Measurements from ENCODE around the gene STX12. TPM values are rescaled to one million over a fixed set of nuclear protein-coding genes. Genes with fewer than 3 reads are reported as not detected.
"Not testable (repeated sequence)": the region's sequence is repeated elsewhere in the genome, so short reads cannot be mapped to it uniquely, and the experiment has no call there.

The STX12 gene
- polyA plus RNA-seq, 1 donor from 2014 or later: 16.0 TPM

- Mint-ChIP-seq H3K27me3 (no peaks in the 10 kb centered on the region), H3K27ac (peak within 1 kb of the TSS; percentile 95 to 96 (median 95)), H3K36me3 (no peaks in the 10 kb centered on the region), H3K9me3 (no peaks in the 10 kb centered on the region), H3K4me1 (peaks cover 13 to 24% (median 22%) of the 10 kb centered on the region in 3 donors), H3K4me3 (peak within 1 kb of the TSS; percentile 94 to 98 (median 97))
Observed at GRCh38 chr1:27830621-27831440, 57.8 kb downstream of the STX12 start, which contains the start of gene PPP1R8. Gene PPP1R8, plus strand, starts transcription at chr1:27830782. Its CDS starts 54 bp downstream, at chr1:27830836.

- H3K4me3 Mint-ChIP-seq: peak overlapping the region; percentile 94 to 98 (median 97)
- no peaks in the 10 kb centered on the region for H3K36me3 Mint-ChIP-seq
- H3K9me3 Mint-ChIP-seq: no peaks in the 10 kb centered on the region
- peaks cover 16 to 27% (median 26%) of the 10 kb centered on the region in 3 donors for H3K4me1 Mint-ChIP-seq
- no peaks in the 10 kb centered on the region for H3K27me3 Mint-ChIP-seq
- H3K27ac Mint-ChIP-seq: peak overlapping the region; percentile 95 to 96 (median 95)
Observed at GRCh38 chr1:27831568-27832410, 58.8 kb downstream of the STX12 start.

DNA sequence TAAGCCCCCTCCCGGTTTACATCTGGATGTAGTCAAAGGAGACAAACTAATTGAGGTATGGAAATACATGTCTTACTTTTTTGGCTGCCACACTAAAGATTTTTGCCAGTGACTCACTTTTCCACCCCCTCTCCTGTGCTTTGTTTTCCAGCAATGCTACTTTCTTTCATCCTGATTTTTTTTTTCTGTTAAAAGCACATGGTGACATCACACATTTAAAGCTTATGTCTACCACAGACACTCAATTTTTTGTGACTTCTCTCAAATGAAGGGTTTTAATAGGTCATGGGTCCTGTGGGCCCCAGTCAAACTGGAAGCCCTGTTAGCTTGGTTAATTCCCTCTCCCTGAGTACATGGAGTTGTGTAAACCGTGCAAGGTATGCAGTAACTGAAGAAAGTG, 59.7 kb downstream of the STX12 start:
- H3K4me3 Mint-ChIP-seq: peak overlapping the region in 2 of 4 donors; percentile 39 to 98

GRCh38 chr1:27833470-27833869, 60.5 kb downstream of the STX12 start:
- Mint-ChIP-seq H3K27ac (no peak overlapping the region), H3K36me3 (no peaks in the 10 kb centered on the region), H3K4me1 (peaks cover 16 to 27% (median 26%) of the 10 kb centered on the region in 3 donors), H3K4me3 (no peak overlapping the region), H3K9me3 (no peaks in the 10 kb centered on the region), H3K27me3 (no peaks in the 10 kb centered on the region)

More for the DNA sequence above, 59.7 kb downstream of the STX12 start:
- Mint-ChIP-seq H3K27ac (peak overlapping the region in 2 of 3 donors; percentile 74 to 95), H3K4me1 (peaks cover 16 to 27% (median 26%) of the 10 kb centered on the region in 3 donors), H3K27me3 (no peaks in the 10 kb centered on the region), H3K9me3 (no peaks in the 10 kb centered on the region), H3K36me3 (no peaks in the 10 kb centered on the region)

GRCh38 chr1:27835046-27835445, 62.0 kb downstream of the STX12 start:
- Mint-ChIP-seq H3K4me1 (peaks cover 18 to 27% (median 24%) of the 10 kb centered on the region in 3 donors), H3K9me3 (no peaks in the 10 kb centered on the region), H3K4me3 (peak overlapping the region in 1 of 4 donors; percentile 7), H3K27ac (no peak overlapping the region), H3K27me3 (no peaks in the 10 kb centered on the region), H3K36me3 (no peaks in the 10 kb centered on the region)

DNA sequence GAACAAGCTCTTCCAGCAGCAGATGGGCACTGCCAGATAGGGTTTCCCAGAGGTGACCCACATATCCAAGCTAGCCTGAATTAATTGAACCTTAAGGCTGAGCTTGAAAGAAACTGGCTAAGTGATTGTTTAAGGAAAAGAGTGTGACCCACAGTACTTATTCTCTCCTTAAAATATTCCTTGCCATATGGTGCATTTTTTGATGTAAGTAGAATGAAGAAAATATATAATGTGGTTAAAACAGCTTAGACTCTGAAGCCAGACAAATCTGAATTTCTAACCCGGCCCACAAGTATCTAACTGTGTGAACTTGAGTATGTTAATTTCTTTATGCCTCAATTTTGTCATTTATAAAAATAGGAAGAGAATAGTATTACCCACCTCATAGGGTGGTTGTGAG, 62.5 kb downstream of the STX12 start:
- Mint-ChIP-seq H3K4me3 (peak overlapping the region in 1 of 4 donors; percentile 7), H3K36me3 (no peaks in the 10 kb centered on the region)

DNA sequence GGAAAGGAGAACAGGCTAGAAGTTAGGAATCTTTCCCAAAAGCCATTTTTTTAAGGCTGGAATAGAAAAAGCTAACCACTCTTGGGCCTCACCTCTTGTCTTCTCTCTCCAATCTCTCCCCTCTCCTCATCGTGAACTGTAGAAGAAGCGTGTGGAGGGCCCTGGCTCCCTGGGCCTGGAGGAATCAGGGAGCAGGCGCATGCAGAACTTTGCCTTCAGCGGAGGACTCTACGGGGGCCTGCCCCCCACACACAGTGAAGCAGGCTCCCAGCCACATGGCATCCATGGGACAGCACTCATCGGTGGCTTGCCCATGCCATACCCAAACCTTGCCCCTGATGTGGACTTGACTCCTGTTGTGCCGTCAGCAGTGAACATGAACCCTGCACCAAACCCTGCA, 76.9 kb downstream of the STX12 start:
- Mint-ChIP-seq H3K4me3 (peak overlapping the region in 1 of 4 donors; percentile 39), H3K27me3 (no peaks in the 10 kb centered on the region), H3K4me1 (no peaks in the 10 kb centered on the region), H3K36me3 (peaks cover 1% of the 10 kb centered on the region), H3K9me3 (no peaks in the 10 kb centered on the region), H3K27ac (no peak overlapping the region)

More for the DNA sequence above, 62.5 kb downstream of the STX12 start:
- Mint-ChIP-seq H3K9me3 (no peaks in the 10 kb centered on the region), H3K27ac (no peak overlapping the region), H3K4me1 (peaks cover 18 to 26% (median 24%) of the 10 kb centered on the region in 3 donors), H3K27me3 (no peaks in the 10 kb centered on the region)

DNA sequence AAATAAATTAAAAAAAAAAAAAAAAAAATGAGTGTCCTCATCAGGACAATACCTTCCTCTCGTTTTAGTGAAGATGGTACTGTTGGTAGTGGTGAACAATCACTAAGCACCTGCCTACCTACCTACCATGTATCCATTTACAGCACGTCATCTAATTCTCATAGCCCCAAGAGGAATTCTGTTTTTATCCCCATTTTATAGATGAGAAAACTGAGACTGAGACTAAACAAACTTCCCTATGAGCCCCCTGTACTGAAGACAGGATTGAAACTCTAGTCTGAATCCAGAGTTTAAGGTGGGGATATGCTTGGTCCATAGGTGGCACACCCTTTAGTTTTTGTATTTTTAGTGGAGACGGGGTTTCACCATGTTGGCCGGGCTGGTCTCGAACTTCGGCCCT, 82.1 kb downstream of the STX12 start:
- no peak overlapping the region for H3K4me3 Mint-ChIP-seq
- H3K36me3 Mint-ChIP-seq: no peaks in the 10 kb centered on the region
- H3K4me1 Mint-ChIP-seq: peaks cover 3 to 8% (median 5%) of the 10 kb centered on the region in 3 donors
- H3K27me3 Mint-ChIP-seq: no peaks in the 10 kb centered on the region
- no peak overlapping the region for H3K27ac Mint-ChIP-seq
- H3K9me3 Mint-ChIP-seq: no peaks in the 10 kb centered on the region

DNA sequence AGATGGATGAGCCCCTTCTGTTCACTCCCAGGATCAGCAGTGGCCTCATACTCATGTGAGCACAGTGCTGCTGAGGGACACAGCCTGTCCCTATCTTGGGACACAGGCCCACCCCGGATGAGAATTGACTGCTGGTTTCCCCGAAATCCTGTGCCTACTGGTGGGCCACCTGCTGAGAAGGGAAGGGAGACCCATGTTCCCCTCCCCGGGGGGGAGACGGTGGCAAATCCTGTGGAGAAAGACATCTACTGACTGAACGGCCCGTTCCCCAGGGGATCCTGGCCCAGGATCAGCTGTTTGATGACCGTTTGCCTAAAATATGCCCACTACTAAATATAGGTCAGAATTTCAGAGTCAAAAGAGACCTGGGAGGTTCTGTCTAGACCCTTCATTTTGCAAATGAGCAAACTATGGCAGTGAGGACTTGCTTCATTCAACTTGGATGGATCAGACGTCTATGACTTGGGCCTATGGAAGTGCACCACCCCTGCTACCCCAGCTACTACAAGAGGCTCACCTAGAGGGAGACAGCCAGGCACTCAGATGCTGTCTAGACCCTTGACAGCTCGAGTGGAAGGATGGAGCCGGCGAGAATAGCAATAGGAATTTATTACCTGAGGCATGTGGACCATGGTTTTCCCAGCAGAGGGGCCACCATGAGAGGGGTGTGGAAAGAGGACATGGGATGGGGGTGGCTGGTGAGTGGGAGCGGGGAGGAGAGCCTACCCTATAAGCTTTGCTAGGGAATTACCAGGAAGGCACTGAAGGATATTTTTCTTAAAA, 83.7 kb downstream of the STX12 start:
- Mint-ChIP-seq H3K9me3 (no peaks in the 10 kb centered on the region), H3K4me3 (peak overlapping the region in 1 of 4 donors; percentile 35), H3K4me1 (peaks cover 3 to 9% (median 5%) of the 10 kb centered on the region in 3 donors), H3K36me3 (no peaks in the 10 kb centered on the region), H3K27ac (no peak overlapping the region), H3K27me3 (no peaks in the 10 kb centered on the region)

DNA sequence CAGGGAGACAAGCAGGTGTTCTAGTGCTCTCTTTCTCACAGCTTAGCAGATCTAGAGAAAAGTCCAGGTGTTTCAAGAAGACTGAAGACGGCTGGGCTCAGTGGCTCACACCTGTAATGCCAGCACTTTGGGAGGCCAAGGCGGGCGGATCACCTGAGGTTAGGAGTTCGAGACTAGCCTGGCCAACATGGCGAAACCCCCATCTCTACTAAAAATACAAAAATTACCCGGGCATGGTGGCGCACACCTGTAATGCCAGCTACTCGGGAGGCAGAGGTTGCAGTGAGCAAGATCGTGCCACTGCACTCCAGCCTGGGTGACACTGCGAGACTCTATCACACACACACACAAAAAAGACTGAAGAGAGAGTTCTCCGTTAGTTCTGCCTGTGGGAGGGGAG, 84.5 kb downstream of the STX12 start:
- not testable (repeated sequence) for H3K9me3 Mint-ChIP-seq, H3K36me3 Mint-ChIP-seq, H3K27me3 Mint-ChIP-seq, H3K4me3 Mint-ChIP-seq
- H3K27ac Mint-ChIP-seq: peak overlapping the region in 1 of 3 donors; percentile 18
- peaks cover 3 to 12% (median 5%) of the 10 kb centered on the region in 3 donors for H3K4me1 Mint-ChIP-seq

GRCh38 chr1:27858072-27858948, 85.3 kb downstream of the STX12 start:
- H3K4me3 Mint-ChIP-seq: peak overlapping the region in 1 of 4 donors; percentile 2
- H3K27me3 Mint-ChIP-seq: peaks cover 2% of the 10 kb centered on the region
- no peaks in the 10 kb centered on the region for H3K9me3 Mint-ChIP-seq

GRCh38 chr1:27858949-27859576, 86.0 kb downstream of the STX12 start:
- peaks cover 2% of the 10 kb centered on the region for H3K27me3 Mint-ChIP-seq
- H3K27ac Mint-ChIP-seq: no peak overlapping the region
- no peaks in the 10 kb centered on the region for H3K9me3 Mint-ChIP-seq
- no peak overlapping the region for H3K4me3 Mint-ChIP-seq
- H3K36me3 Mint-ChIP-seq: no peaks in the 10 kb centered on the region
- H3K4me1 Mint-ChIP-seq: peaks cover 14 to 25% (median 14%) of the 10 kb centered on the region in 3 donors

More at GRCh38 chr1:27858072-27858948, 85.3 kb downstream of the STX12 start:
- Mint-ChIP-seq H3K36me3 (no peaks in the 10 kb centered on the region), H3K27ac (peak overlapping the region; percentile 5 to 78 (median 18)), H3K4me1 (peaks cover 9 to 19% (median 11%) of the 10 kb centered on the region in 3 donors)

GRCh38 chr1:27861436-27861835, 88.4 kb downstream of the STX12 start:
- H3K4me3 Mint-ChIP-seq: no peak overlapping the region
- peaks cover 18 to 42% (median 28%) of the 10 kb centered on the region in 3 donors for H3K4me1 Mint-ChIP-seq
- H3K27ac Mint-ChIP-seq: peak overlapping the region in 1 of 3 donors; percentile 49

More at GRCh38 chr1:27861436-27861835, 88.4 kb downstream of the STX12 start:
- peaks cover 2% of the 10 kb centered on the region for H3K27me3 Mint-ChIP-seq
- H3K36me3 Mint-ChIP-seq: no peaks in the 10 kb centered on the region
- no peaks in the 10 kb centered on the region for H3K9me3 Mint-ChIP-seq
